Measurements from ENCODE around the gene FARP1.

Gene FARP1

DNA sequence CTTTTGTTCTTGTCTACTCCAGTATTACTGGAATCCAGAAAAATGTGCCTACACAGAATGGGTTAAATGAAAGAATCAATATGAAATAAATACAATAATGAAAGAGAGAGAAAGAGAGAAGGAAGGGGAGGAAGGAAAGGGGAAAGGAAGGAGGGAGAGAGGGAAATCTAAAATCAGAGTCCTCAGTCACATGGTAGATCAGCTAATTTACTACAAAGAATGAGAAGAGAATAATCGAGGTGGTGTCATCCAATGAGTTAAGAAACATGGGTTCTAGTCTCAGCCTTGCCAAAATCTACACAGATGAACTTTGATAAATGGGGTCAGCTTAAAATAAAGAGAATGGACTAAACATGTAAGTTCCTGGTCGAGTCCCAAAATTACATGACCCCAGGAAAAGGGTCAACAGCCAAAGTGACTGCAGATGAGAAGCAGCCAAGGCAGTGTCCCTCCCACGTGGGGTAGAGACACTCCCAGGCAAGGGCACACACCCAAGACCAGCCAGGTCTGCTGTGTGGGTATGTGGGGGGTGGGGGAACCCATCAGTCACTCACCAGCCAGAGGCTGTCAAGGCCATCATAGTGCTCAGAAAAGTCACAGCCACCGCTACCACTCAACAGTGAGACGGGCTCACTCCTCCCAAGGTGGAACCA lies 330.4 kb downstream of the FARP1 start:
- DNase-seq, result no peak

DNA sequence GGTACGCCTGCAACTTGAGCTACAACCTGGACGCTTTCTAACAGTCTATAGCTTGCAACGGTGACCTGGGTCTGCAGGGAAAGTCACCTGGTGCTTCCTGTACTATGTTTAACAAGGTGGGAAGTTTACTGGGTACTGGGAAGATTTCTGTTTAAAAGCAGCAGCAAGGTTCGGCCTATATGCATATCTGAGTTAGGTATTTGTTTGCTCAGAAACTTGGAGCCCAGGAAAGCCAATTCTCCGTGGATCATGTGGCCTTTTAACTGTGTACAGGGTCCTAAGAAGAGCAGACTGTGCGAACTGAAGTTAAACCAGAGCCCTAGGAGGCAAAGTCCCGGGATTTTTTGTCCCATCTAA lies 330.9 kb downstream of the FARP1 start:
- no peak for DNase-seq

GRCh38 chr13:98474292-98474691 lies 331.4 kb downstream of the FARP1 start:
- DNase-seq, result no peak

DNA sequence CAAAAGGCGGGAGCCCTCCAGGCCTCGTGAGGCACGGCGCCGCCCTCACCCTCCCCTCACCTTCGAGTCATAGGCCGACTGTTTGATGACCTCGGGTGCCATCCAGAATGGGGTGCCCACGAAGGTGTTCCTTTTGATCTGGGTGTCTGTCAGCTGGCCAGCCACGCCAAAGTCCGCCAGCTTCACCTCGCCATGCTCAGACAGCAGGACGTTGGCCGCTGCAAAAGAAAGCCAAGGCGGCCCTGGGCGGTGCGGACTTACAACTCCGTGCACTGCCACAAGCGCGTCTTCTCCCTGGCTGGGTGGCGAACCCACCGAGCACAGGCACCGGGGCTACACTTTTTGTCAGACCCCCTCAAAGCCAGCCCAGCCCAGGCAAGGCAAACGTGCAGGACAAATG lies 331.9 kb downstream of the FARP1 start:
- no peak for DNase-seq

DNA sequence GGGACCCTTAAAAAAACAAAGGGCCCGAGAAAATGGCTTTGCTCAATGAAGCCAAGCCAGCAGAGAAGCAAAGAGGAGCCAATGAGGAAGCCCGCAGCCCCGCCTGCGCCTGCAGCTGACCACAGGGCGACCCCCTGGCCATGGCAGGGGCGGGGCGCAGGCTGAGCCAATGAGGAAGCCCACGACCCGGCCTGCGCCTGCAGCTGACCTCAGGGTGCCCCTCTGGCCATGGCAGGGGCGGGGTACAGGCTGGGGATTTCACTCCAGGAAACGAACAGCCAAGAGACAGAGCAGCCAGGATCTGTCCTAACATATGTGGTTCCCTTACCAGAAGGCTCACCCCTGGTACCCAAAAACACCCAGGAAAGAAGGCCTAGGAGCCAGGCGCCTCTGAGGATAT lies 332.6 kb downstream of the FARP1 start:
- DNase-seq, result no peak

GRCh38 chr13:98476106-98476505 lies 333.2 kb downstream of the FARP1 start:
- no peak for DNase-seq

DNA sequence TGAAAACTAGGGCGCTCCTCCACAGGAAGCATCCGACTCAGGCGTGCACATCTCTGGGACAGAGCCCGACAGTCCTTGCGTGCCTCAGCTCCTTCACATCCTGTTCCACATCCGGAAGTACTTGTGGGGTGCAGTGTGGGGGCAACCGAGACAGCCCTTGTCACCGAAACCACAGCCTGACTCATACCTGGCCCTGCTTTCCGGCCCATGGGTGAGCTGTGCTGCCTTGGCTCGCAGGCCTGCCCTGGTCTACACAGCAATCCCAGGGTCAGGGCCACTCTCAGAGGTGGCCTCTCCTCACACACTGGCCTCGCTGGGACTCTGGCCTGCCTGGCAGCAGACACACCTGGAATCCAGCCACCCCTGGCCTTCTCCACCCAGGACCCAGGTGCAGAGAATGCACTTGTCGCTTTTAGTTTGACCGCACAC lies 333.7 kb downstream of the FARP1 start:
- DNase-seq, result no peak

- no peak for DNase-seq
Measured at GRCh38 chr13:98478189-98479129, 335.6 kb downstream of the FARP1 start.

GRCh38 chr13:98479496-98480003 lies 336.7 kb downstream of the FARP1 start:
- no peak for DNase-seq

DNA sequence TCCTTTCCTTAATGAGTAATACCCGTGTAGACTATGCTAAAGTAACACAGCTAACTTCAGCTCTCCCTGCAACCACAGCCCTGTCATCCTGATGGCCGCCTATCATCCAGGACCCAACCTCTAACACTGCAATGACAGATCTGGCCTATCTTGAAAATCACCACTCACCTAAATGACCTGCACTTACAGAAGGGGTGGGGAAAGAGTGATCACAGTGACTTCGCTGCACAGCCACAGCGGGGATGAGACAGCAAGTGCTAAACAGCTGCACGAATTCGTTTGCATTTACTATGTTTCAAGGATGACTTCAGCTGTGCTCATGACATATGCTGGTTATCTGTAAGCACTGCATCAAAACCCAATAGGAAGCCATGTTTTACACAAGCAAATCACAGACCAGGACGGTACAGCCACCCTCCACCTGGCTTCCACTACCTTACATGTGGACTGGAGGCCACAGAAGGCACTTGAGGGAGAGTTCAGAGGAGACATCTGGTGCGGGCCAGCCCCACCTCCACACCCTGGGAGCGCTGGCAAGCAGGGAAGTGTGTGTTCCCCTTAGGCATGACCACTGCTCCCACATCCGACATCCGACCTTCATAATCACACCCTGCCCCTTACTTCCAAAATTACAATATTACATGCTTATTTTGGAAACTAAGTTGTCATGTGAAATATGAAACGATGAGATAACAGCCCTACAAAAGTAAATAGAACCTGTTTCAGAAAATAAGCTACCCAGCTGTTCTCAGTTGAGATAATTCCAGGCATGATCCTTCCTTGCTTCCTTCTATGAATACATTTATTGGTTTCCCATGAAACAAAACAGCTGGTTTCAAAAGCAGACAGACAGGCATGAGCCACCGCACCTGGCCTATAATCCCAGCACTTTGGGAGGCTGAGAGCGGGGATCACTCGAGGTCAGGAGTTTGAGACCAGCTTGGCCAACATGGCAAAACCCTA lies 338.3 kb downstream of the FARP1 start:
- peak; percentile 92 for DNase-seq

DNA sequence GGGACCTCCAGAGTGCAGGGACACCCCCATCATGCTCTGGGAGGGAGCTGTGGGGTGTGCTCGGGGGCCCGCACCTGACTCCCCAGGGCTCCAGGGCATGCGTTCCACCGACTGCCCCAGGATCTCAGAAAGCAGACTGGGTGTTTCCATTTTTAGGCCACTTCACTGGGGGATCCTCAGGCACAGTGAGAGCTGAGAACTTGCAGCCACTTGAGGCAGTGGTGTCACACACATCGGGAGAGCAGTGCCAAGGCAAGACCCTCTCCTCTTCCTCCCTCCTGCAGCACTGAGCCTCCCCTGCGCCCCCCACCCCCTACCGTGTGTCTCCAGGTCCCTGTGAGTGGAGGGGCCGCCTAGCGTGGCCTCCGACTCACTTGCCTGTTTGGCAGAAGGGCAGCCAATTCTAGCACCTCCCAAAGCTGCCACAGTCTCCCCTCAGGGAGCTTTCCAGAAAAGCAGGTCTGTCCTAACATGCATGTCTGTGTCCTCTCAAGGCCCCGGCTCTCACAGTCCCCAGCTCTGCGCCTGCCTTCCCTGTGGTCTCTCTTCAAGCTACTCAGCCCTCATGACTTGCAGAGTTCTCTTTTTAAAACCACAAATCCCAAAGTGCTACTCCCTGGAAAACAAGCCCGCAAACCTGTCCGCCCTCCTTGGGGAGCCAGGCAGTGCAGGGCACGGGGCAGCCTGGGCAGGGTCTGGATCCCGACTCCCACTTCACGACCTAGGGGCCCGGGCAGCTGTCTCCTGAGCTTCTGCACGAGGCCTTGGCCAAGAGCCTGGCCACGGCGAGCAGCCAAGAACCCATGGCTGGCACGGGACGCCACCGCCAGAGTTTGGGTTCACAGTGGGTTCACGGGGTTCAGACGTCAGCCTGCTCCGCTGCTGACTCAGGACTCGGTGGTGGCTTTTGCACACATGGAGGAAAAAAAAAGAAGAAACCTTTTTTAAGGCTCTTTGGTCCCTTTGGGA lies 339.9 kb downstream of the FARP1 start:
- no peak for DNase-seq

DNA sequence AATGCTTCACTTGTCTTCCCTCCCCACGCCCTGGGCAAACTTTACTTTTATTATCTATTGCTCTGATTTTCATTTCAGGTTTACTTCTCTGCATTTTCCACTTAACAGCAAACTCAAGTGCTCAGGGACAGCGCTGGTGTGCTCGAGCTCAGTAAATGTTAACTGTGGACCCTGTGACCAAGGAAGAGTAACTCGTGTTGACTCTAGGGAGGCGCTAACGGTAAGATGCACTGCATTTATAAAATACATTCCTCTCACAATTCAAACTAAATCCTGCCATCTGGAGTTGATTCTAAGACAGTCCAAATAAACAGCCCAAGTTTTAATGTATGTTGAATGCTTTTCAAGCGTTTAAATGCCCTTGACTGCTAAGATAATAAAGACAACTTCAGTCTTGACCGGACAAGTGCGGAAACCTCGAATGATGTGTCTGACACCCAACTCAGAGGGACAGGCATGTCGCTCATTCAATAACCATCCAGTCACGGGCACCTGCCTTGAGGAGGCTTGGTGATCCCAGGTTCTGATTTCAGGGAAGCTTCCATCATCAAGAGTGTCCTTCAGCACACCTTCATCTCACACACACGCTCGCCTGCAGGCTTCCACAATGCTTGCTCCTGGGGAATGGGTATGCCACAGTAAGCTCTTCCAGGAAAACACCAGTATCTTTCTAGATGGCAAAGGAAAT lies 340.9 kb downstream of the FARP1 start:
- no peak for DNase-seq

GRCh38 chr13:98484289-98485219 lies 341.7 kb downstream of the FARP1 start:
- peak; percentile 70 for DNase-seq

GRCh38 chr13:98485561-98485960 lies 342.7 kb downstream of the FARP1 start:
- no peak for DNase-seq

DNA sequence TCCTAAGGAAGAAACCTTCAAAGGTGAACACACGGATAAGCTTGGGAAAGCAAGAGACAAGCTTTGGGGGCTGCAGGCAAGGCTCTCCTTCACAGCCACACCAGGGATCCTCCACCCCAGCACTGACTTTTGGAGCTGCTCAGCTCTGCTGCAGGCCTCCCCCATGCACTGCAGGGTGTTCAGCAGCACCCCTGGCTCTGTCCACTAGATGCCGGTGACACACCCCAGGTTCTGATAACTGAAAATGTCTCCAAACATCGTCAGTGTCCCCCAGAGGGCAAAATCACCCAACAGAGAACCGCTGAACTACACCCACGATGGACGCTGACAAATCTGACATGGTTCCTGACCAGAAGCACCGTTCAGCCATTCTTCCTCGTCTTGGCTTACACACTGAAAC lies 343.5 kb downstream of the FARP1 start:
- no peak for DNase-seq

- DNase-seq, result no peak
Measured at GRCh38 chr13:98487016-98487415, 344.1 kb downstream of the FARP1 start.

DNA sequence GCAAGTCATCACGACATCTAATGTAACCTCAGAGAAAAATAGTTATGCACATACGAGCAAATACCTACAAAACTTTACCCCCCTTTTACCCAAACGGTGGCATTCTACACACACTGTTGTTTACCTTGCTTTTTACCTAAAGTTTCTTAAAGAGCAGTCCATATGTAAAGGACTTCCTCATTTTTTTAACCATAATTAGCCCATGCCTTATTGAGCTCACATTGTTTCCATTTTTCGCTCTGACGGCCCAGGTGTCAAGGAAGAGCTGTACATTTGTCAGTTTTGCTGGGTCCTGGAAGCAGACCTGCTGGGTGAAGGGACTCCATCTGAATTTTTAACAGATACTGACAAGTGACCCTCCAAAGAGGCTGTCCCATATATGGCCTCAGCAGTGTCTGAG lies 344.6 kb downstream of the FARP1 start:
- no peak for DNase-seq

DNA sequence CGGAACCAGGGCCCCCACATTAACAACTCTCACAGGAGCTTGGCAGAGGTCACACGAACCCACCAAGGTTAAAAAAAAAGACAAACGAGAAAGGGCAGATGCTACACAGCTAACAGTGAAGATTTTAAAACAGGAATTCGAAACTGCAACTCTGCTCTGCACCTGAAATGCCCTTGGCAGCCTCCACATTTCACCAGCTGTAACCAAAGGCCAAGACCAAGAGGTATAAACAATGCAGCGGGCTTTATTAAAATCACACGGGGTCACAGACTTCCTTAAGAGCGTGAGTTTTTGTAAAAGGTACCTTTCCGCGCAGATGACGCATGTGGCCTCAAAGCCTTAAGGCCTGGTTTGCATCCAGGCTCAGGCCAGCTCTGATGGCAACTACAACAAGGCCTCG lies 345.8 kb downstream of the FARP1 start:
- DNase-seq, result peak; percentile 14

DNA sequence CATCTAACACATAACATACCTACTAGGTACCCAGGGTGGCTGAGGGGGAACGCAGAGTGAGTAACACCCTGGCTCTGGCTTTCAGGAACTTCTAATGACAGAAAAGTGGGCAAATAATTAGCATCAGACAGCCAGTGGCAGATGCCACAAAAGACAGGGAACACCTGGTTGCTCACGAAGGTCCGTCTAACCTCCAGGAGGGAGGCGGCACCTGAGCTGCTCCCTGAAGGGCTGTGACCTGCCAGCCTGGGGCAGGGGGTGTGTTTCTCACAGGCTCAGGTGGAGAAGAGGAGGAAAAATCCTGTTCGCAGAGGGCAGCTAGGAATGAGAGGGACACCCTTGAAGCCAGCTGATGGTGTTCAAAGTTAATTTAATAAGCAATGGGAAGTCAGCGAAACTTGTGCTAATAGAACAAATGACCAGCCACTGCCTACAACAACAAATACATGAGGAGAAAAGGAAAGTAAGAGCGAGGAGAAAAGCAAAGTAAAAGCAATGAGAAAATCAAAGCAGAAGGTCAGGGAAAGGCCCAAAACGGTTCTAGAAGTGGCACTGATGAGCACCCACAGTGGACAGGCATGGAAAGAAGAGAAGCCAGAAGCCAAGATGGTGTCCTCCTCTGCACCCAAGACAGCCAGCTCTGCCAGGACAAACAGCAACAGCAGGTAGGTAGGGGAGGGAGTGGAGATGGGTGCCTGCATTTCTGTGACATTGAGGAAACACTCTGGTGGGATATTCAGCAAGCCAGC lies 346.7 kb downstream of the FARP1 start:
- DNase-seq, result peak; percentile 55

Measured in NCI-H2171 treated with DMSO at 0.1 percent for 48 hours (cell line).